HG03066 (cell line): ENCODE data around the gene CLK1.
"Not testable (repeated sequence)": the region's sequence is repeated elsewhere in the genome, so short reads cannot be mapped to it uniquely, and the experiment has no call there.

ENCODE experiments used
- ATAC-seq: cut with Tn5 transposase; IDR thresholded peaks from one replicate; pipeline ENCODE4 v1.9.1; 2021; ENCODE audit warnings: low read depth; ENCODE audit not compliant: unreplicated experiment

CLK1 gene

GRCh38 chr2:200864176-200865034 lies at the start of gene CLK1:
Gene CLK1 (minus strand): TSS chr2:200864658. CDS start chr2:200861862, 2,796 bp downstream.
- ATAC-seq = peak; percentile 79

GRCh38 chr2:200913654-200914053 lies 49.2 kb upstream of the CLK1 start:
- ATAC-seq = no peak

GRCh38 chr2:200909958-200910357 lies 45.5 kb upstream of the CLK1 start:
- ATAC-seq = no peak

GRCh38 chr2:200905618-200906296 lies 41.3 kb upstream of the CLK1 start:
- peak; percentile 46 for ATAC-seq

- ATAC-seq = peak; percentile 97
These were observed 37.1 kb upstream of the CLK1 start for GRCh38 chr2:200901459-200902072.

- ATAC-seq = no peak
These were observed 35.0 kb upstream of the CLK1 start for GRCh38 chr2:200899482-200899881.

GRCh38 chr2:200888704-200889625 lies 24.5 kb upstream of the CLK1 start, which contains the start of the genes NIF3L1 and PPIL3:
Gene NIF3L1 (plus strand): TSS chr2:200889371. CDS start chr2:200891944, 2,573 bp downstream.
Gene PPIL3 (minus strand): TSS chr2:200889077. CDS start chr2:200887615, 1,462 bp downstream.
- ATAC-seq = peak; percentile 88

- not testable (repeated sequence) for ATAC-seq
These were observed 17.3 kb upstream of the CLK1 start for GRCh38 chr2:200881715-200882249.

GRCh38 chr2:200878289-200878880 lies 13.9 kb upstream of the CLK1 start:
- ATAC-seq = no peak

- no peak for ATAC-seq
These were observed 13.0 kb upstream of the CLK1 start for GRCh38 chr2:200877443-200877842.

GRCh38 chr2:200873560-200873959 lies 9.1 kb upstream of the CLK1 start:
- no peak for ATAC-seq

- ATAC-seq = no peak
These were observed 6.7 kb upstream of the CLK1 start for GRCh38 chr2:200871151-200871550.

GRCh38 chr2:200869014-200869413 lies 4.6 kb upstream of the CLK1 start:
- no peak for ATAC-seq

GRCh38 chr2:200863782-200864175 lies 679 bp downstream of the CLK1 start:
- ATAC-seq = peak; percentile 8

- no peak for ATAC-seq
These were observed 1.9 kb downstream of the CLK1 start for GRCh38 chr2:200862532-200863000.

- no peak for ATAC-seq
These were observed 2.8 kb downstream of the CLK1 start for GRCh38 chr2:200861617-200862155.

- no peak for ATAC-seq
These were observed 4.2 kb downstream of the CLK1 start for GRCh38 chr2:200860092-200860795.

GRCh38 chr2:200856806-200857205 lies 7.7 kb downstream of the CLK1 start:
- no peak for ATAC-seq
